GF-D8 (cell line): ENCODE results near the gene PGC.
A peak's percentile ranks its signal among the peaks of the same experiment; 100 is the strongest.

ENCODE experiments used
- DNase-seq: peaks from one replicate; lab custom pipeline; 2025; lab: John Stamatoyannopoulos, UW

Gene PGC

DNA sequence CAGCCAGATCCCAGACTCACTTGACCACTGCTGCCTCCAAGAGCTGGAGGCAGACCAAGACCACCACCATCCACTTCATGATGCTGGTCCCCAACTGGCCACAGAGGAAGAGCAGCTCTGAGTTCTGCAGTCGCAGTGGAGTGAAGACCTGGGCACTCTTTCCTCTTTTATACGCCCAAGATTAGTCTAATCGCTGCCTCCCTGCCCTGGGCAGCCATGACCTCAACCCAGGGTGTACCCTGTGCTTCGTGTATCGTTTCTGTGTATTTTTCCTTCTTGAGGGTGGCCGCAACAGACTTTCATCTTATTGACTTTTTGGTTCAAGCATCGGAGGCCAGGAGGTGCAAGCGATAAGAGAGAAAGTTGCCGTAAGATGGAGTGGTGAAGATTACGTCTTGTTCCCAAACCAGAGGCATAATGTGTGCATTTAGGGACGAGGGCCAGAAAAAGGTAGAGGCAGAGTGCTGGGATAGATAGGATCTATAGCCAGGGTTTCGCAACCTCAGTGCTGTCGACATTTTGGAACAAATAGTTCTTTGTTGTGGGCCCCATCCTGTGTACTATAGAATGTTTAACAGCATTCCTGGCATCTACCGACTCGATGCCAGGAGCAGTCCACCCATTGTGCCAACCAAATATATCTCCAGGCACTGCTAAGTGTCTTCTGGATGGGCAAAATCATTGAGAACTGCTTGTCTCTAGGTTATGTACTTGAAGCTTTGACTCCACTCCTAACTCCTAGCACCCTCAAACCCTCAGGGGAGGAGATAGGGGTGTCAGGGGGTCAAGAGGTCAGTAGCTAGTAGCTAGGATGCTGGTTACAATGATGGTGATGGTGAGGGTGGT lies at the start of gene PGC:
Gene PGC, minus strand, starts transcription at position 142 of the 846 bp plus-strand sequence. Its CDS starts 63 bp downstream, at position 79.
- DNase-seq, result no peak

DNA sequence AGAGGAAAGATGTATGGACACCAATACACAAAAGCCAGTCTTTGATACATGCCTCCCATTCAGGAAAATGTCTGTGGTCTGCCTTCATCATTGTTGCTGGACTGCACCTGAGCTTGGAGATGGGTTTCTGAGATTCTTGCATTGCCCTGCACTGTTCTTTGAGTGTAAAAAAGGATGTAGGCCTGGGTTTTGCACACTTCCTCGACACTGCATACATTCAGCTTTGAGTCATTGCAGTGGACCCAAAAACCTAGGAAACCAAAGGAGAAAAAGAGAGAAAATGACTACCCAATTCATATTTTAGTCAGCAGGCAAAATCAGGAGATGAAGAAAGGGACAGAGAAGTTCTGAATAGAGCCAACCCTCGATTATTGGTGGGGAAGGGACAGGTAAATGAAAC lies 49.3 kb upstream of the PGC start:
- no peak for DNase-seq

DNA sequence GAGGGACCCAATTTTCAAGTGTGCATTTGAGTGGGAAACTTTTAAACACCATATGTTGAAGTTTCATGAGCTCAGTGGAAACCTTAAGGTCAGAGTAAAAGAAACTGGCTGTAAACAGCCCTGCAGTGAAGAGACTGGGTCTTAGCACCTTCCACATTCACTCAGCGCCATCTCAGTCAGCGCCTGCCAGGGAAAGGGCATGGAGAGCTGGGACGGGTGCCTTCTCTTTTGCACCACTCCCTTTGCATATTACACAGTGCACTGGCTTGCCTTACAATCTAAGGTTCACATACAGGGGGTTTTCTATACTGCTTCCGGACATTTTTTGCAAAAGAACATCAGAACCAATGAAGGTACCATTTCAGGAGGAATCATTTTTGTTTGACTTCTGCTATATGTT lies 44.8 kb upstream of the PGC start:
- DNase-seq, result no peak

DNA sequence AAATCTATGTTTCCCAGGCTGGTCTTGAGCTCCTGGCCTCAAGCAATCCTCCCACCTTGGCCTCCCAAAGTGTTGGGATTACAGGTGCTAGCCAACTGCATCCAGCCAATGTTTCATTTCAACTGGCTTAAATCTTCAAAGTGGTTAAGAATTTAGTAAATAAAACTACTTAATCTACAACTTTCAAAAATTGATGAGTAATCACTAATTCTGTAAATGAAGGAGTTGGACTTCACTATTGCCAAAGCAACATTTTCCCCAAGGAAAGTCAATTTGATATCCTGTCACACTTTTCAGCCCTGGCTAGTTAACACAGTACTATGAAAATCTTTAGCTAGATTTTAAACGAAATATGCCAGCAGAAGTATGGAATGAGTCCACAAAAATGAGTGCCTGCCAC lies 44.1 kb upstream of the PGC start:
- DNase-seq, result no peak

DNA sequence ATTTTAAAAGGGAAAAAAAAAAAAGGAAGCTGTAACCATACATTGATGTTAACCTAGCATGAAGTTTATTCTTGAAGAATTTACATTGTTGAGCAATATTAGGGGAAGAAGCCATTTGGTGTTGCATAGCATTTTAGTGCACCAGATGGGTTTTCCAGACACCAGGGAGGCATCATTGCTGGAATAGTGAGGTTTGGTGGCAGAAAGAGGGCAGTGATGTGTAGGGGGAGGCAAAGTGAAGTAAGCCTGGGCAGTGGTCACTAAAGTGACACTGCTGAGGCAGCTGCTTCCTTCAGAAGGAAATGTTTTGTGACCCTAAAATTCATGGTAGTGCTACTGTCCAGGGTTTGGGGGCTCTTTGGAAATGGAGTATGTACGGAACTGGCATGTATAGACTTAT lies 42.8 kb upstream of the PGC start:
- DNase-seq, result peak; percentile 15

DNA sequence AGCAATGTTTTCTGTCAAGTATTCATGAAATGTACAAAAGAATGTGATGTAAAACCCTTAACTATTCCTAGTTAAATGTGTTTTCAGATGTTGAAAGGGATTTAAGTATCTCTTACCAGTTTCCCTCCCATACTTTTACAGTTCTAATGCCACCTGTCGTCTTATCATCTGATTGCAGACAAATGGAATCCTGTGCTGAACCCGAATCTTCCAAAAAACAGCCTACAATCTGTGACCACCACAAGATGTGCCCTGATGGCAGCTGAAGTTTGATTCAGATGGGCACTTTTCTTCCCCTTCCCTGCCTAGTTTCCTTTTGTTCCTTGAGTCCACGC lies 42.2 kb upstream of the PGC start:
- DNase-seq, result no peak

DNA sequence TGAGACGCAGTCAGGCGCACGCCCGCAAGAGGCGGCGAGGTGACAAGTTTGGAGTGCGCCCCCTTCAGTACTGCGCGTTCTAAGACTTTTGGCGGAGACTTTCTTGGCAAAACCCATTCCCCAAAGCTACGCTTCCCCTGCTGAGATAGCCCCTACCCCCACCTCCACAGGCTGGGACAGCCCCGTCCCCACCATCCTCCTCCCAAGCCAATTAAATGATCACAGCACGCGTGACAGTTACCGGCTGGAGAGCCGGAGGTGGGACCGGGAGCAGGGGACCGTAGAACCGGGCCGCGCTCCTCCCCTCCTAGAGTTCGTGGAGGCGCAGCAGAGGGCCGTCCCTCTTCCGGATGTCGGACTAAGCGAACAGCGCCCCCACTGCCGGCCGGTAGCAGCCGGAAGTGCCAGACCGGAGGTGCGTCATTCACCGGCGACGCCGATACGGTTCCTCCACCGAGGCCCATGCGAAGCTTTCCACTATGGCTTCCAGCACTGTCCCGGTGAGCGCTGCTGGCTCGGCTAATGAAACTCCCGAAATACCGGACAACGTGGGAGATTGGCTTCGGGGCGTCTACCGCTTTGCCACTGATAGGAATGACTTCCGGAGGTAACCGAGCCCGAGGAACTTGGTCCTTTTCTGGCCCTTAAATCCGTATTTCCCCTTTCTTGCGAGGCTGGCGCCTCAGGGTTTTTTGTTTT lies 40.2 kb upstream of the PGC start, which contains the start of gene TOMM6:
Gene TOMM6, plus strand, starts transcription at position 476 of the 699 bp plus-strand sequence. Its CDS starts 4 bp downstream, at position 480.
- DNase-seq, result peak; percentile 71

DNA sequence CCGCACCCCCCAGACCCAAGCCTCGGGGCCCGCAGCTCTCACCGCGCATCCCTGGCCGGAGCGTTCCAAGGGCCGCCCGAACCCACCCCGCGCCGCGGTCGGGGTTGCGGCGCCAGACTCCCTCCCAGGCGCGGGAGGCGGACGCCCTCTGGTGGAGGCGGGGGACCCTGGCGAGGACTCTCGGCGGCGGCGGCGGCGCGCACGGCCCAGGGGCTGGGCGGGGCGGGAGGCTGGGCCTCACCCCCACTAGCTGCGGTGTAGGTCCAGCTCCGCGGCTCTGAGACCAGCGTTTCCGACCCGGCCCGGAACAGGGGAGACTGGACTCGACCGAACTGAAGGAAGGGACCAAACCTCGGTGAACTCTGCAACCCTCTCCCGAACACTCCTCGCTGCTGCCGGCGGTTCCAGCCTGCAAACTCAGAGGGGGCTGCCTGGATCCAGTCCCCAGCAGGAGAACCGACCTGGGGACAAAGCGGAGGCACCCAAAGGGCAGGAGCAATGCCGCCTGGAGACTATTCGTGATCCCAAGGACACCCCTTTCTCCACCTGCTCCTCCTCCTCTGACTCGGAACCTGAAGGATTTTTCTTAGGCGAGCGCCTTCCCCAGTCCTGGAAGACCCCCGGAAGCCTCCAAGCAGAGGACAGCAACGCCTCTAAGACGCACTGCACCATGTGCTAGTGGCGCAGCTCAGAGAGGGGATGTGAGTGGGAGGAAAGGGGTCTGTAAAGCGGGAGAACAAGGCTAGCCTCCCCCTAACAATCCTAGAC lies 39.4 kb upstream of the PGC start:
- DNase-seq, result peak; percentile 19

DNA sequence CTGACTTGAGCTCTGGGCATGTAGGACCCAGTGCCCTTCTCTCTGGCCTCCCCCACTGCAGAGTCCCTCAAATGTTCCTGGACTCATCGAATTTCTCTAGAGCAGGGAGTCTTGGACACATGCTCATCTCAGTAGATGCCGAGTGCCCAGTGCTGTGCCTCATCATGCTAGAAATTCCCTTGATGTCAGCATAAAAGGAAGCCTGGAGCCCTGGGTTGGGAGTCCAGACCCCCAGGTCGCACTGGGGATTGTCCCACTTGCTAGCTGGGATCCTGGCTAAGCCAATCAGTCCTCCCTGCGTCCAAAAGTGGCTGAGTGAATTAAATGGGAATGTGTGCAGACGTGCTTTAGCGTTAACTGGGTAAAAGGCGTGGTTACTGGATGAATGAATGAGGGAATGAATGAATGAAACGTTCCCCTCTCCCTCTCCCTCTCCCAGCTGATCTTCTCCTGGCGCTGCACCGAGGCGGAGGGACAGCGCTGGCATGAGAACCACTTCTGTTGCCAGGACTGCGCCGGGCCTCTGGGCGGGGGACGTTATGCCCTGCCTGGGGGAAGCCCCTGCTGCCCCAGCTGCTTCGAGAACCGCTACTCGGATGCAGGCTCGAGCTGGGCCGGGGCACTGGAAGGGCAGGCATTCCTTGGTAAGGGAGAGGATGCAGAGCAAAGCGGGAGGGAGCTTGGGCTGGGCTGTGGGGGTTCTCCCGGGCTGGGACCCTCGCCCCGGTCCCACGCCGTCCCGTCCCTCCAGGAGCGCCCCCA lies 38.7 kb upstream of the PGC start:
- DNase-seq, result no peak

DNA sequence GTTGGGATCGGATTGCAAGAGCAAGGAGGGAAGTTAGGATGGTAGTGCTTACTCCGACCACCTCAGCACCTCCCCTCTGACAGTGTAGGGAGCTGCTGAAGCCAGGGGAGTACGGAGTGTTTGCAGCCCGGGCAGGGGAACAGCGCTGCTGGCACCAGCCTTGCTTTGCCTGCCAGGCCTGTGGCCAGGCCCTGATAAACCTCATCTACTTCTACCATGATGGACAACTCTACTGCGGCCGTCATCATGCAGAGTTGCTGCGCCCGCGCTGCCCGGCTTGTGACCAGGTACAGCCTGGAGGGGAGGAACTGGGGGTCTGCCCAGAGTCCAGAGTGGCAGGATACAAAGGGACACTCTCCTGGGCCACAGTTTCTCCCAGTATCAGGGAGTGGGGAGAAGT lies 38.1 kb upstream of the PGC start:
- DNase-seq, result no peak

DNA sequence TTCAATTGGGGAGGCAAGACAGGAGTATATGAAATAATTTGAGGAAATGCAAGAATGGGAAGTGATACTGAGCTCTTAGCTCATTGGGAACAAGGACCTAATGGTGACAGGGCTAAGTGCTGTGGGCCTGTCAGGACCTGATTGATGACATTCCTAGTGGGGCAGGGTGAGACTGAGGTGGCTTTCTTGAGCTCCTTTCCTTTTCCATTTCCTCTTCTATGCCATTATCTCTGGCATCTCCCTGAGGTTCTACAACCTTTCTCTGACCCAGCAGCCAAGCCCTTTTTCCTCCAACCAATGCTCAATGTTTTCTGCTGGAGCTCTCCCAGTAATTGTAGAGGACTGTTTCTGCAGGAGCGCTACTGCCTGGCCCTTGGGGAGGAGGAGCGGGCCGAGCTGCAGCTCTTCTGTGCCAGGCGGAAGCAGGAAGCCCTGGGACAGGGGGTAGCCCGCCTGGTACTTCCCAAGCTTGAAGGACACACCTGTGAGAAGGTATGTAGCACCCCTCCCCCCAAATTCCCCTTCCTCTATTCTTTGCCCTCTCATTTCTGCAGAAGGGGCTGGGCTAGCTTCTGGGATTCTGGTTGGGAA lies 37.5 kb upstream of the PGC start:
- DNase-seq, result no peak

DNA sequence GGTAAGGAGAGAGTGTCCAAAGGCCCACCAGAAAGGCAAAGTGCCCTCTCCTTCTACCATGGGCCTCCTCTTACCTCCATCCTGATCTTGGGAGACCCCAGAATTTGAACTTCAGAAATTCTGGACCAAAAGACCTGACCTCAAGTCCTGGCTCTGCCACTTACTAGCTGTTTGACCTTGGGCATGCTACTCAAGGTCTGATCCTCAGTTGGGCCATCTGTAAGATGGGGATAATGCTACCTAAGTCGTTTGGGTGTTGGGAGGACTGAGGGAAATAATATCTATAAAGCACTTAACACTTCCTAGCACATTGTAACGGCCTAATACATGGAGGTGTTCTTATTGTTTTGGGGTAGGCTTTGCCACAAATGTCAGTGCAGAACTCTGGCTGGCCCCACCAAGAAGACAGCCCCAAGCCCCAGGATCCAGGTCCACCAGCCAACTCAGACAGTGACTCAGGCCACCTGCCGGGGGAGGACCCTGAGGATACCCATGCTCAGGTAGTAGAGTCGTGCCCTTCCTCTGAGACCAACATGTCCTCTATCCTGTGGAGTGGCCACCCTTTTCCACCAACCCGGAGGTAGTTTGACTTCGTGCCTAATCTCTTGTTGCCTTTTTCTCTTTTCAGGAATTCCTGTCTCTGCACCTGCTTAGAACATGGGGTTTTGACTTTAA lies 36.0 kb upstream of the PGC start:
- no peak for DNase-seq

DNA sequence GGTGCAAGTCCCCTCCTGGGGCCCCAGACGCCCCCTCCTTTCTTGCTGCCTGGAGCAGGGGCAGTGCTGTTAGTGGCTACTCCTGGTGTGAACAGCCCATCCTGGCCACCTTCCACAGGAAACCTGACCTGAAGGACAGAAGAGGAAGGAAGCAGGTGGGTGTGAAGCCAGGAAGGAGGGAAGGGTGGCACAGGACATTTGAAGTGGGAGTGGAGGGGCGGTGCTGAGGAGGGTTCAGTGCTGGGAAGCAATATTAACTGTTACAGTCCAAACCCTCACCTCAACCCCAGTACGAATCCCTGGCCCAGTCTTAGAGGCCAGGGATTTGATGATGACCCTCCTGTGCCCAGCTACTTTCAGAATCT lies 34.2 kb upstream of the PGC start:
- no peak for DNase-seq

DNA sequence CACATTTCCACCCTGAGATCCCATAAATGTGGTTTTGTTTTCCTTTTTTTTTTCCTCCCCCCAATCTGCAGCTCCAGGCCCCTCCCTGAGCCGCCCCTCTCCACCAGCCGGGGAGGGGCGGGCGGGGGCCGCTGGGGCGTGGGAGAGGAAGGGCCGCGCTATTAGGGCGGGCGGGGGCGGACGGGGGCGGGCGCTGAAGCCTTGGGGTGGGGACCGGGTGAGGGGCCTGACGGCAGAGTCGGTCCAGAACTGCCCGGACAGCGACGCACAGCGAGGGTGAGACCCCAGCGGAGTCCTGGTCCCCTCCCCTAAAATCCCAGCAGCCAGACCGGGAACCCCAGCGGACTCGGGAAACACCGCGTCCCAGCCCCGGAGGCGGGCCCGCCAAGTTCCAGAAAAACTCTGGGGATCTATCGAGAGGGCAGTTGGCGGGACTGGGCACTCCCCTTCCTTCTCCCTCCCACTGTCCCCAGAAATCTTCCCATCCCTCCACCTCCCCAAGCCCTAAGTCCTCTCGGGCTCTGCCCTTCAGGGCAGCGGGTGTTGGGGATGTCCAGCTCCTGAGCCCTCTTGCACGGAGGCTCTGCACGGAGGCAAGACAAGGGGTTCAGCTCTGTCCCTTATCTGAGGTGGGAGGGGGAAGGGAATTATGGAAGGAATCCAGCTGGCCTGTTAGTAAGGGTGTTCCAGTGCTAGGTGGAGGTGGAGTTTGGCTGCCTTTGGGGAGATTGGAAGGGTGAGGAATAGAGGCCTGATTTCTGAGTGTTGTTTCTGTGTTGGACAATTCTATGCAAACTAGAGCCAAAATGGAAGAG lies 33.6 kb upstream of the PGC start, which contains the start of gene PRICKLE4:
Gene PRICKLE4, plus strand, starts transcription at position 232 of the 815 bp plus-strand sequence. CDS start 2,692 bp downstream, outside the sequence.
- no peak for DNase-seq

DNA sequence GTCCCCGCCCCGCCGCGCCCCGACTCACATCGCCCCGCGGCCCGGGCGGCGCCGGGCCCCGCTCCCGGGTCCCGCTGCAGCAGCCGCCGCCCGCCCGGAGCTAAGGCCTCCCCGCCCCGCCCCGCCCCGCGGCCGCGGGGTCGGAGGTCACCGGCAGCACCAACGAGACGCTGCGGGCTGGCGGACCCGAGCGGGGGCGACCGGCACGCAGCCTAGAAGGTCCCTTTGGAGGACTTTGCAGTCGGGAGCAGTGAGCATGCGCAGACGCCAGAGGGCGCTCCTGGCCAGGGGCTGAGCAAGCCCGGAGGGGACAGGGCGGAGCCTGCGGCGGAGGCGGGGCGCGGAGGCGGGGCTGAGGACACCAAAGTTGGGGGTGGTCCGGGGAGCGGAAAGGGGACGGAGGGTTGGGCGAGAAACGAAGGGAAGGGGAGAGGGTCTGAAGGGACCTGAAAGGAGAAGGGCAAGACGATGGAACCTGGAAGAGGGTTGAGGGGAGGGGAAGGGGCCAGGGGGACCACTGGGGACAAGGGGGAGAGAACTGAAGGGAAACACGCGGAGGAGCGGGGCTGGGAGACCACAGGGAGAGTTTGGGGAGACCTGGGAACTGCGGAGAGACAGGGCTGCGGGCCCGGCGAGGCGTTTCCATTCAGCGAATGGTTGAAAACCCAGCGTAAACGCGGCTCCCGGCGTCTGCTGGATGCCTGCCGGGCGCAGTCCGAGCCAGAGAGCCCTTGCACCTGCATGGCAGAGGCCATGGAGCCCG lies 32.8 kb upstream of the PGC start, which contains the start of gene FRS3:
Gene FRS3, minus strand, starts transcription at position 113 of the 763 bp plus-strand sequence. CDS start 2,913 bp downstream, outside the sequence.
- peak; percentile 67 for DNase-seq

DNA sequence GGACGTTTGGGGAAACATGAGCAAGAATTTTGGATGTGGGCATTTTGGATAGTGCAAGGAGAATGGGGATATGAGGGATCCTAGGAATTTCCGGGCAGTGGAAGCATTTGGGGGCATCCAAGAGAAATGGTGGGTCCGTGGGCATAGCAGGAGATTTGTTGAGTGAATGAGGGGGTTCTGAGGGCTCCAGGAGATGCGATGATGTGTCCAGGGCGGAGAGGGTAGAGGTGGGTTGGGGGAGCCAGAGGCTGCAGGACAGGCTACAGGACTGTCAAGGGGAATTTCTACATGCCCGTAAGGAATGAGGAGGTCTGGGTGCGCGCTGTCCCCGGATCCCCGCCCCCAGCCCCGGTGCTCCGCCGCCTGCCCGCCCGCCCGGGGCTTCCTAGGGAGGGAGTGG lies 32.1 kb upstream of the PGC start:
- DNase-seq, result no peak

DNA sequence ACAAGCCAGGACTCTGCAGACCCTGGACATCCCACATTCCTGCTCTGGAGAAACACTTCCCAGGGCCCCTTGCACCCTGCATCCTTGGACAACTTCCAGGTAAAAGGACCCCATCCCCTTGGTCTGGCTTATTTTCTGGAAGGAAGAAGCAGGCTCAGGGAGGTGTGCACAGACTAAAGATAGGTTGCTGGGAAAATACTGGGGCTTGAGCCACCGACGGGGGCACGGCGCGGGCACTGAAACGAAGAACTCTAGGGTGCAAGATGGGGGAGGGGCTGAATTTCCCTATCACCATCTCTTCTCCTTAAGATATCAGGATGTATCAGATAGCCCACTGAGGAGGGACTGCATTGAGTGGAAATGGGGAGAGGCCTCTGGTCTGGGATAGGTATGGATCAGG lies 31.7 kb upstream of the PGC start:
- no peak for DNase-seq

DNA sequence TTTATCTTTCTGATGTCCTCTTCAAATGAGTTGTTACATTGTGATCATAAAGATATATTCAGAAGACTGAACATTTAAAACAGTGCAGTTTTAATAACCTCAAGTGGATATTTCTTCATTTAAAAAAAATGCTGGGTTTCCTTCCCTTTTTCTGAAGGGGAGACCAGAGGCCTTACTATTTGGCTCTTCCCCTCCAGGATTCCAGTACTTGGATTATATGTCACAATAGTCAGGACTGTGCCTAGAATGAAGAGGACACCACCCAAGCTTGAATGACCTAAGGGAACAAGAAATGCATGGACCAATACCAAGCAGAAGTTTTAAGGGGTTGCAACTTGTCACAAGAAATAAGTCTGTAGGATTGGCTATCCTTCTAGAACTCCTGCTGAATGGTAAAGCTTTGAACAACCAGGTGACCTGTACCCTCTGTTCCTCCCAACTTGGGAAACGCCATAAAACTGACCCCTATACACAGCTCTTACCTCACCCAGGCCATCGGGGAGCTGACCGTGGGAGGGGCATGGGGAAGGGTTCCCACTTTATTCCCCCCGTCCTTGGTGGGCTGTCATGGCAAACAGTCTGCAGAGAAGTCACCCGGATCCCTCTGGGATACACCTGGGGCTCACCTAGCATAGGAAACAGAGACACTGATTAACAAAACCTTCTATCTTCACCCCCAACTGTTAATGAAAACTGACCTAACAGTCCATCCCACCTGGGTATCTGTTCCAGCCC lies 30.5 kb upstream of the PGC start:
- DNase-seq, result peak; percentile 47
